Measurements from ENCODE around the gene DNAJC11.
"Not testable (repeated sequence)": the region's sequence is repeated elsewhere in the genome, so short reads cannot be mapped to it uniquely, and the experiment has no call there.

DNAJC11 gene

DNA sequence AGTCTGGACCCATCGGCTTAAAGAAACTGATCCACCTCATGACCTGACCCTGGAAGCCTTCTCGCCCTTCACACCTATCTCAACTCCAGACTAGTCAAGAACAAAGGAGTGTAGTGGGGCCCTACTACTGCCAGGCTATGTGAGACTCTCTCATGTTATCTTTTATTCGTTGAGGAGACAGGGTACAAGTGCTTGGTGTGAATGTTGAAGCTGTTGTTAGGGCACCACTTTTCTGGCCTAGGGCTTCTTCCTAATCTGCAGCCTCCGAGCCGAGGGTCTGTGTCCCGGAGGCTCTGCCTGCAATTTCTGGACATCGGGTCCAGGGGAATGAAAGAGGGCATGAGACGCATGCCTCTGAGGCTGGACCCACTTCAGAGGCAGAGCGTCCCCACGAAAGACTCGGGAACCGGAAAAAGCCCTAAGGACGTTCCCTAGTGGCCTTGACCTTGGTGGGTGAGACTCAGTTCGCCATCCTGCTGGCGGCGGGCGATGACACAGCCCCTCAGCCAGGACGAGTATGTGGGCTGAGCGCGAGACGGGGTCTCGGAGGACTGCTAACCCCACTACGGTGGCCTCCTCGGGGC lies 671 bp downstream of the DNAJC11 start:
- H3K4me3 ChIP-seq (ENCODE audit: low read depth, low read length), result peak overlapping the region; percentile 85
- no peaks in the 10 kb centered on the region for H3K9me3 ChIP-seq (ENCODE audit: control insufficient read depth, low read length)
- H3K4me1 ChIP-seq, result peaks cover 2% of the 10 kb centered on the region
- H3K27ac ChIP-seq, result peak overlapping the region; percentile 42
- H3K27me3 ChIP-seq (ENCODE audit: control insufficient read depth, insufficient read depth, low read length), result no peaks in the 10 kb centered on the region
- TF ChIP-seq, protein P1, sequence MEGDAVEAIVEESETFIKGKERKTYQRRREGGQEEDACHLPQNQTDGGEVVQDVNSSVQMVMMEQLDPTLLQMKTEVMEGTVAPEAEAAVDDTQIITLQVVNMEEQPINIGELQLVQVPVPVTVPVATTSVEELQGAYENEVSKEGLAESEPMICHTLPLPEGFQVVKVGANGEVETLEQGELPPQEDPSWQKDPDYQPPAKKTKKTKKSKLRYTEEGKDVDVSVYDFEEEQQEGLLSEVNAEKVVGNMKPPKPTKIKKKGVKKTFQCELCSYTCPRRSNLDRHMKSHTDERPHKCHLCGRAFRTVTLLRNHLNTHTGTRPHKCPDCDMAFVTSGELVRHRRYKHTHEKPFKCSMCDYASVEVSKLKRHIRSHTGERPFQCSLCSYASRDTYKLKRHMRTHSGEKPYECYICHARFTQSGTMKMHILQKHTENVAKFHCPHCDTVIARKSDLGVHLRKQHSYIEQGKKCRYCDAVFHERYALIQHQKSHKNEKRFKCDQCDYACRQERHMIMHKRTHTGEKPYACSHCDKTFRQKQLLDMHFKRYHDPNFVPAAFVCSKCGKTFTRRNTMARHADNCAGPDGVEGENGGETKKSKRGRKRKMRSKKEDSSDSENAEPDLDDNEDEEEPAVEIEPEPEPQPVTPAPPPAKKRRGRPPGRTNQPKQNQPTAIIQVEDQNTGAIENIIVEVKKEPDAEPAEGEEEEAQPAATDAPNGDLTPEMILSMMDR (IDR thresholded peaks at IDR 0.05), result no peak
- no peaks in the 10 kb centered on the region for H3K36me3 ChIP-seq (ENCODE audit: control insufficient read depth, insufficient read depth, low read length)
- H2AFZ ChIP-seq, result peak overlapping the region; percentile 72
- H3K4me2 ChIP-seq (ENCODE audit: low read length), result peak overlapping the region; percentile 87
- H3K9ac ChIP-seq, result peak overlapping the region; percentile 14
- peaks cover 22% of the 10 kb centered on the region for H3K79me2 ChIP-seq

DNA sequence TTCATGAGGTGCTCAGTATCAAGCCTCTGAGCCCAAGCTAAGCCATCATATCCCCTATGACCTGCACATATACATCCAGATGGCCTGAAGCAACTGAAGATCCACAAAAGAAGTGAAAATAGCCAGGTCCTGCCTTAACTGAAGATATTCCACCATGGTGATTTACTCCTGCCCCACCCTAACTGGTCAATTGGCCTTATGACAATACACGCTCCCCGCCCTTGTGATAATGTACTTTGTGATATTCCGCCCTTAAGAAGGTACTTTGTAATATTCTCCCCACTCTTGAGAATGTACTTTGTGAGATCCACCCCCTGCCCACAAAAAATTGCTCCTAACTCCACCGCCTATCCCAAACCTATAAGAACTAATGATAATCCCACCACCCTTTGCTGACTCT lies 1.7 kb downstream of the DNAJC11 start:
- not testable (repeated sequence) for H3K9me3 ChIP-seq (ENCODE audit: control insufficient read depth, low read length); H3K9ac ChIP-seq; H3K4me2 ChIP-seq (ENCODE audit: low read length); H3K36me3 ChIP-seq (ENCODE audit: control insufficient read depth, insufficient read depth, low read length); H2AFZ ChIP-seq; H3K27ac ChIP-seq; H3K27me3 ChIP-seq (ENCODE audit: control insufficient read depth, insufficient read depth, low read length); H3K4me1 ChIP-seq; H3K4me3 ChIP-seq (ENCODE audit: low read depth, low read length)
- peaks cover 22% of the 10 kb centered on the region for H3K79me2 ChIP-seq

DNA sequence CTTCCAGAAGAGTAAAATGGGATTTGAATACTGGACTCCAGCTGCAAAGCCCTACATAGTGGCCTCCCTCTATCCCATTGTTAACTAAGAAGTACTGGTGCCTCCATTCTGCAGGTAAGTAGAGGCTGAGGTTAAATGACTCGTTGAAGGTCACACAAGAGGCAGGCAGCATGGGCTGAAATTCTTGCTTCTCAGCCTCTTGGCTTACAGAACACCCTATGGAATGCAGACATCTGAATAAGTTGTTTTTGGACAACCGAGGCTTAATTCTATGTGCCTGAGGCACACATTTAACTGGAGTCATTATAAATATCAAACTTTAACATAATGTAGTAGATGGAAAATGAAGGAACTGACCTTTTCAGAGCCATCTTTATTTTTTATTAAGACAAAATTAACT lies 5.7 kb downstream of the DNAJC11 start:
- Histone ChIP-seq H3K27ac (no peak overlapping the region), H3K27me3 (ENCODE audit: control insufficient read depth, insufficient read depth, low read length) (no peaks in the 10 kb centered on the region)
- TF ChIP-seq, protein P1 (IDR thresholded peaks at IDR 0.05), result no peak

DNA sequence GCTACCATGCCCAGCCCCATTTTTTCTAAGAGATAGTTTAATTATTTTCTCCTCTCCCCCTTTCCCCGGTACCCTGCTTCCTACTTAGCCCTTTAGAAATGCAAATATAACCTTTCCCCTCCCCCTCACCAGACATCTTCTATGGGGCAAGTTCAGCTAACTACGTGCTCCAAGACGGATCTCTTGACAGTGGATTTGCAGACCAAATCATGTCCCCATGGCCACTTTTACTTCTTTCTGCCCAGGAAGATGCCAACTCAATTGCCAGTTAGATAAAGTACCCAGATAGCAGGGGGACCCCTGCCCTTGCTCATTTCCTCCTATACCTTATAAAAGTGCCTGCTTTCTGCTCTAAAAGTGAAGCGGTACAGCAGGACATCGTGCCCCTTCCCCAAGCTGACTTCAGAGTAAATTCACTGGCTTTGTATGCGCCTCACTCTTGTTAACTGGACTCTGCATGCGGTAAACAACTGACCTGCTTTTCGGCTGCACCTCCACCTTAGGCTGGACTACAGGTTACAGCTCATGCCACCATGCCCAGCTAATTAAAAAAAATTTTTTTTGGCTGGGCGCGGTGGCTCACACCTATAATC lies 7.4 kb downstream of the DNAJC11 start:
- TF ChIP-seq, protein P1 (IDR thresholded peaks at IDR 0.05), result no peak
- H3K4me2 ChIP-seq (ENCODE audit: low read length), result no peak overlapping the region
- no peaks in the 10 kb centered on the region for H3K36me3 ChIP-seq (ENCODE audit: control insufficient read depth, insufficient read depth, low read length)

More for the DNA sequence above, 5.7 kb downstream of the DNAJC11 start:
- H2AFZ ChIP-seq, result no peak overlapping the region
- H3K4me1 ChIP-seq, result peaks cover 2% of the 10 kb centered on the region
- H3K36me3 ChIP-seq (ENCODE audit: control insufficient read depth, insufficient read depth, low read length), result no peaks in the 10 kb centered on the region
- H3K9me3 ChIP-seq (ENCODE audit: control insufficient read depth, low read length), result no peaks in the 10 kb centered on the region
- H3K9ac ChIP-seq, result no peak overlapping the region
- no peak overlapping the region for H3K4me3 ChIP-seq (ENCODE audit: low read depth, low read length)
- peaks cover 25% of the 10 kb centered on the region for H3K79me2 ChIP-seq
- no peak overlapping the region for H3K4me2 ChIP-seq (ENCODE audit: low read length)

DNA sequence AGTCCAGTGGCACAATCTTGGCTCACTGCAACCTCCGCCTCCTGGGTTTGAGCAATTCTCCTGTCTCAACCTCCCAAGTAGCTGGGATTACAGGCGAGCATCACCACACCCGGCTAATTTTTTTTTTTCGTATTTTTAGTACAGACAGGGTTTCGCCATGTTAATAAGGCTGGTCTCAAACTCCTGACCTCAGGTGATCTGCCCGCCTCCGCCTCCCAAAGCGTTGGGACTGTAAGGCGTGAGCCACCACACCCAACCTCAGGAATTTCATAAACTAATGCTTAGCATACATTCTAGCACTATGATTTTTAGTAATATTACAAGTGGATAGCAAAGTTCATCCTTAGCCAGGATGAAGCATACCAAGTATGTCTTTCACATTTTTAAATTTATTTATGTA lies 8.7 kb downstream of the DNAJC11 start:
- H3K9ac ChIP-seq, result no peak overlapping the region
- H3K4me3 ChIP-seq (ENCODE audit: low read depth, low read length), result no peak overlapping the region
- TF ChIP-seq, protein P1 (IDR thresholded peaks at IDR 0.05), result no peak
- no peaks in the 10 kb centered on the region for H3K27me3 ChIP-seq (ENCODE audit: control insufficient read depth, insufficient read depth, low read length)
- H3K27ac ChIP-seq, result no peak overlapping the region
- no peaks in the 10 kb centered on the region for H3K4me1 ChIP-seq
- no peaks in the 10 kb centered on the region for H3K9me3 ChIP-seq (ENCODE audit: control insufficient read depth, low read length)
- no peak overlapping the region for H2AFZ ChIP-seq
- no peaks in the 10 kb centered on the region for H3K36me3 ChIP-seq (ENCODE audit: control insufficient read depth, insufficient read depth, low read length)
- peaks cover 10% of the 10 kb centered on the region for H3K79me2 ChIP-seq
- H3K4me2 ChIP-seq (ENCODE audit: low read length), result no peak overlapping the region

More for the DNA sequence above, 7.4 kb downstream of the DNAJC11 start:
- no peaks in the 10 kb centered on the region for H3K27me3 ChIP-seq (ENCODE audit: control insufficient read depth, insufficient read depth, low read length)
- no peak overlapping the region for H3K4me3 ChIP-seq (ENCODE audit: low read depth, low read length)
- H3K9ac ChIP-seq, result no peak overlapping the region
- peaks cover 10% of the 10 kb centered on the region for H3K79me2 ChIP-seq
- H2AFZ ChIP-seq, result no peak overlapping the region
- H3K27ac ChIP-seq, result no peak overlapping the region
- no peaks in the 10 kb centered on the region for H3K4me1 ChIP-seq
- no peaks in the 10 kb centered on the region for H3K9me3 ChIP-seq (ENCODE audit: control insufficient read depth, low read length)
